ENCODE data around the gene SIK2. TPM values are rescaled to one million over a fixed set of nuclear protein-coding genes. Genes with fewer than 3 reads are reported as not detected.

SIK2 gene
- total and polyA plus RNA-seq, 2 donors (not counting 3 experiments of a cell fraction or from before 2014, with no cell fraction given) = 14.6 to 17.1 TPM

DNA sequence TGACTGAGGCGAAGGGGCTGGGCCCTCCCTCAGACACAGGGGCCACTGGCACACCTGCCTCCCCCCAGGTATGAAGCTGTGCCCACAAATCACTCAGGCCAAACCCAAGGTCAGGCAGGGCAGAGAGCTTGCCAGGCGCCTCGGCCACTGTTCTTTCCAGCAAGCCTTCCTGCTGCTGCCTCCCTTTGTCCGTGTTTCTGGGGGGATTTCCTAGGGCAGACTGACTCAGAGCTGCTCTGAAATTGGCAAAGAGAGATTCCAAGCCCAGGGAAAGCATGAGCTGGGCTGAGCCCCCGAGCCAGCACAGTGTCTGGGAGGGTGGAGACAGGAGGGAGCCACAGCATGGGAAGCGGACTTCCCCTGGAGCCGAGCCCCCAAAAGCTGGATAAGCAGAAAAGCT lies 130.8 kb downstream of the SIK2 start:
- DNase-seq (ENCODE audit: low read depth, low spot score) (peak; percentile 96), FAIRE-seq (peak; percentile 93)
- Histone ChIP-seq H4K20me1 (replicated peaks; ENCODE audit: control insufficient read depth, extremely low read depth, insufficient read depth, low read length) (no peaks in the 10 kb centered on the region), H3K9ac (replicated peaks; ENCODE audit: extremely low read depth, insufficient read depth, low read length) (peak overlapping the region; percentile 35), H3K4me1 (ENCODE audit: control insufficient read depth, extremely low read depth, insufficient read depth, low read length) (peaks cover 64% of the 10 kb centered on the region), H3K9me3 (replicated peaks; ENCODE audit: control insufficient read depth, insufficient read depth, low read length) (no peaks in the 10 kb centered on the region), H3K79me2 (ENCODE audit: control insufficient read depth, insufficient read depth, low read length) (no peaks in the 10 kb centered on the region), H3K27ac (ENCODE audit: insufficient read depth, low read depth, low read length) (peak overlapping the region; percentile 60), H2AFZ (ENCODE audit: low read depth, low read length) (no peak overlapping the region), H3K9me1 (replicated peaks; ENCODE audit: control insufficient read depth, extremely low read depth, insufficient read depth, low read length) (no peaks in the 10 kb centered on the region), H3K27me3 (ENCODE audit: control insufficient read depth in 2 of 2, insufficient read depth in 2 of 2, low read length in 2 of 2) (no peaks in the 10 kb centered on the region), H3K36me3 (ENCODE audit: control insufficient read depth in 2 of 2, extremely low read depth in 1 of 2, insufficient read depth in 2 of 2, low read length in 2 of 2) (no peaks in the 10 kb centered on the region), H3K4me3 (replicated peaks in 1 of 3; ENCODE audit: insufficient read depth in 1 of 3, low read depth in 1 of 3, low read length in 3 of 3) (no peak overlapping the region), H3K4me2 (ENCODE audit: insufficient read depth, low read length) (no peak overlapping the region)
- TF ChIP-seq JUN (IDR thresholded peaks at IDR 0.05; ENCODE audit: borderline replicate concordance, insufficient read depth, insufficient read length, low read depth) (no peak), FOS (IDR thresholded peaks at IDR 0.05; ENCODE audit: borderline replicate concordance, insufficient read depth, low read length) (peak; percentile 51)
- TF ChIP-seq, protein P1, sequence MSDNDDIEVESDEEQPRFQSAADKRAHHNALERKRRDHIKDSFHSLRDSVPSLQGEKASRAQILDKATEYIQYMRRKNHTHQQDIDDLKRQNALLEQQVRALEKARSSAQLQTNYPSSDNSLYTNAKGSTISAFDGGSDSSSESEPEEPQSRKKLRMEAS (IDR thresholded peaks at IDR 0.05; ENCODE audit: insufficient read depth, insufficient read length) = no peak
- intact Hi-C loops (cut with micrococcal nuclease) = no loop called here
- no TSS peak for BruUV-seq (replicated peaks)
- POLR2A ChIA-PET = interaction anchor here (0.5 to 1.2 kb wide), 3 partner anchors 9 to 33 kb away, joined by 3 to 7 read pairs (median 5); partner anchors contain the start of gene PPP2R1B
- CTCF ChIA-PET = interaction anchor here (0.8 to 3.3 kb wide), 8 partner anchors 9 to 138 kb away, joined by 3 to 35 read pairs (median 6); partner anchors contain the start of genes ALG9 and PPP2R1B
- dilution Hi-C loops (cut with MboI; ENCODE audit: extremely low pct_ligation_motif_present, low sequenced_read_pairs) = no loop called here

DNA sequence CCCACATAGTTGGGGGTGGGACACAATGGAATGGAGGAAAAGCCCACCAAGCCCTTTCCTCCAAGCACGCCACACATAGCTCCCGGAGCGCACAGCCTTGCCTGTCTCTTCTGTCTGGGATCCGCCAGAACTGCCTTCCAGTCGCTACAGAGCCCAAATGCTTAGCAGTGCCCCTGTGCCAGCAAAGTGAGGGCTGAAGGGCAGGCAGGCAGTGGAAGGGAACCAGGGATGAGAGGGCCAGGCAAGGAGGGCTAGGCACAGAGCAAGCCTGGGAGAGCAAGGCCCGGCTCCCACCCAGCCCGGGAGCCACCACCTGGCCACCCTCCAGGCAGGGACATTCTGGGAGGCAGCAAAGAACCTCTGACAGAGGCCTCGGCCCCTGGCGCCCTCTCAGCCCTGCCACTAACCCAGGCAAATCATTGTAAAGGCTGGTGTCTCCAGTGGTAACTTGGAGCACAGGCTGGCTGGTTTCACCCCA lies 131.4 kb downstream of the SIK2 start:
- TF ChIP-seq, protein P2, sequence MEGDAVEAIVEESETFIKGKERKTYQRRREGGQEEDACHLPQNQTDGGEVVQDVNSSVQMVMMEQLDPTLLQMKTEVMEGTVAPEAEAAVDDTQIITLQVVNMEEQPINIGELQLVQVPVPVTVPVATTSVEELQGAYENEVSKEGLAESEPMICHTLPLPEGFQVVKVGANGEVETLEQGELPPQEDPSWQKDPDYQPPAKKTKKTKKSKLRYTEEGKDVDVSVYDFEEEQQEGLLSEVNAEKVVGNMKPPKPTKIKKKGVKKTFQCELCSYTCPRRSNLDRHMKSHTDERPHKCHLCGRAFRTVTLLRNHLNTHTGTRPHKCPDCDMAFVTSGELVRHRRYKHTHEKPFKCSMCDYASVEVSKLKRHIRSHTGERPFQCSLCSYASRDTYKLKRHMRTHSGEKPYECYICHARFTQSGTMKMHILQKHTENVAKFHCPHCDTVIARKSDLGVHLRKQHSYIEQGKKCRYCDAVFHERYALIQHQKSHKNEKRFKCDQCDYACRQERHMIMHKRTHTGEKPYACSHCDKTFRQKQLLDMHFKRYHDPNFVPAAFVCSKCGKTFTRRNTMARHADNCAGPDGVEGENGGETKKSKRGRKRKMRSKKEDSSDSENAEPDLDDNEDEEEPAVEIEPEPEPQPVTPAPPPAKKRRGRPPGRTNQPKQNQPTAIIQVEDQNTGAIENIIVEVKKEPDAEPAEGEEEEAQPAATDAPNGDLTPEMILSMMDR (IDR thresholded peaks at IDR 0.05; ENCODE audit: extremely low read depth in 1 of 2, insufficient read depth in 1 of 2, low read depth in 1 of 2, low read length in 2 of 2) = no peak
- TF ChIP-seq, protein P1 (IDR thresholded peaks at IDR 0.05; ENCODE audit: insufficient read depth, insufficient read length) = no peak
- TF ChIP-seq POLR2AphosphoS5 (IDR thresholded peaks at IDR 0.05; ENCODE audit: insufficient read depth, low read depth, low read length) (no peak), MYC (IDR thresholded peaks at IDR 0.05; ENCODE audit: low read depth, low read length) (no peak), POLR2A (IDR thresholded peaks at IDR 0.05; ENCODE audit: low read depth, low read length) (no peak), JUN (IDR thresholded peaks at IDR 0.05; ENCODE audit: borderline replicate concordance, insufficient read depth, insufficient read length, low read depth) (no peak), EZH2 (IDR thresholded peaks at IDR 0.05; ENCODE audit: borderline replicate concordance, low read depth, low read length, severe bottlenecking) (no peak), FOS (IDR thresholded peaks at IDR 0.05; ENCODE audit: borderline replicate concordance, insufficient read depth, low read length) (no peak), GATA2 (IDR thresholded peaks at IDR 0.05; ENCODE audit: insufficient read depth, insufficient read length, low read depth, low read length) (no peak)
- H3K4me3 ChIP-seq (replicated peaks in 1 of 3; ENCODE audit: insufficient read depth in 1 of 3, low read depth in 1 of 3, low read length in 3 of 3) = no peak overlapping the region
- no peaks in the 10 kb centered on the region for H3K36me3 ChIP-seq (ENCODE audit: control insufficient read depth in 2 of 2, extremely low read depth in 1 of 2, insufficient read depth in 2 of 2, low read length in 2 of 2)
- intact Hi-C loops (cut with micrococcal nuclease) (no loop called here), dilution Hi-C loops (cut with MboI; ENCODE audit: extremely low pct_ligation_motif_present, low sequenced_read_pairs) (no loop called here)
- peak overlapping the region; percentile 35 for H3K9ac ChIP-seq (replicated peaks; ENCODE audit: extremely low read depth, insufficient read depth, low read length)
- no peak for FAIRE-seq
- H3K27me3 ChIP-seq (ENCODE audit: control insufficient read depth in 2 of 2, insufficient read depth in 2 of 2, low read length in 2 of 2) = no peaks in the 10 kb centered on the region
- CTCF ChIA-PET = interaction anchor here (0.8 to 3.3 kb wide), 9 partner anchors 10 to 137 kb away, joined by 3 to 35 read pairs (median 4); partner anchors contain the start of genes ALG9 and PPP2R1B
- no peak overlapping the region for H2AFZ ChIP-seq (ENCODE audit: low read depth, low read length)
- POLR2A ChIA-PET = interaction anchor here (1.1 to 1.2 kb wide), 2 partner anchors 9 to 33 kb away, joined by 5 to 7 read pairs; partner anchors contain the start of gene PPP2R1B
- no peaks in the 10 kb centered on the region for H3K9me3 ChIP-seq (replicated peaks; ENCODE audit: control insufficient read depth, insufficient read depth, low read length)
- no peaks in the 10 kb centered on the region for H3K79me2 ChIP-seq (ENCODE audit: control insufficient read depth, insufficient read depth, low read length)
- no peaks in the 10 kb centered on the region for H4K20me1 ChIP-seq (replicated peaks; ENCODE audit: control insufficient read depth, extremely low read depth, insufficient read depth, low read length)
- peak overlapping the region; percentile 60 for H3K27ac ChIP-seq (ENCODE audit: insufficient read depth, low read depth, low read length)
- DNase-seq (ENCODE audit: low read depth, low spot score) = no peak
- H3K9me1 ChIP-seq (replicated peaks; ENCODE audit: control insufficient read depth, extremely low read depth, insufficient read depth, low read length) = no peaks in the 10 kb centered on the region
- no TSS peak for BruUV-seq (replicated peaks)
- H3K4me2 ChIP-seq (ENCODE audit: insufficient read depth, low read length) = no peak overlapping the region
- H3K4me1 ChIP-seq (ENCODE audit: control insufficient read depth, extremely low read depth, insufficient read depth, low read length) = peaks cover 70% of the 10 kb centered on the region
